GM21447 (cell line): ENCODE data around the gene CHPT1.
"Not testable (repeated sequence)": the region's sequence is repeated elsewhere in the genome, so short reads cannot be mapped to it uniquely, and the experiment has no call there.

Experiments
- ATAC-seq: cut with Tn5 transposase; IDR thresholded peaks from one replicate; pipeline ENCODE4 v1.9.1; 2021; ENCODE audit not compliant: unreplicated experiment

CHPT1 gene

GRCh38 chr12:101719566-101719965 is 22.1 kb downstream of the CHPT1 start:
- ATAC-seq = no peak

GRCh38 chr12:101720118-101720517 is 22.7 kb downstream of the CHPT1 start:
- ATAC-seq = no peak

- no peak for ATAC-seq
Observed at GRCh38 chr12:101722392-101722791, 25.0 kb downstream of the CHPT1 start.

GRCh38 chr12:101727098-101727497 is 29.7 kb downstream of the CHPT1 start:
- ATAC-seq = no peak

- ATAC-seq = no peak
Observed at GRCh38 chr12:101729842-101730241, 32.4 kb downstream of the CHPT1 start.

GRCh38 chr12:101732318-101732717 is 34.9 kb downstream of the CHPT1 start:
- no peak for ATAC-seq

- no peak for ATAC-seq
Observed at GRCh38 chr12:101733166-101733565, 35.7 kb downstream of the CHPT1 start.

GRCh38 chr12:101734482-101734881 is 37.0 kb downstream of the CHPT1 start:
- not testable (repeated sequence) for ATAC-seq

GRCh38 chr12:101737476-101737875 is 40.0 kb downstream of the CHPT1 start:
- no peak for ATAC-seq

- ATAC-seq = no peak
Observed at GRCh38 chr12:101738920-101739665, 41.7 kb downstream of the CHPT1 start, which contains the start of gene SYCP3. TSS of gene SYCP3 (minus strand) at chr12:101739462. CDS start at chr12:101737935, 1,527 bp downstream.

GRCh38 chr12:101740566-101740965 is 43.1 kb downstream of the CHPT1 start:
- no peak for ATAC-seq

GRCh38 chr12:101740980-101741379 is 43.5 kb downstream of the CHPT1 start:
- no peak for ATAC-seq

- peak; percentile 3 for ATAC-seq
Observed at GRCh38 chr12:101743242-101743641, 45.8 kb downstream of the CHPT1 start.

GRCh38 chr12:101743724-101744472 is 46.5 kb downstream of the CHPT1 start:
- peak; percentile 98 for ATAC-seq

GRCh38 chr12:101745481-101745880 is 48.0 kb downstream of the CHPT1 start:
- ATAC-seq = no peak

- no peak for ATAC-seq
Observed at GRCh38 chr12:101746196-101746595, 48.8 kb downstream of the CHPT1 start.

GRCh38 chr12:101746661-101747060 is 49.2 kb downstream of the CHPT1 start:
- no peak for ATAC-seq

GRCh38 chr12:101747697-101748096 is 50.3 kb downstream of the CHPT1 start:
- no peak for ATAC-seq

GRCh38 chr12:101748907-101749306 is 51.5 kb downstream of the CHPT1 start:
- no peak for ATAC-seq

GRCh38 chr12:101749657-101750056 is 52.2 kb downstream of the CHPT1 start:
- ATAC-seq = no peak

- no peak for ATAC-seq
Observed at GRCh38 chr12:101750152-101750551, 52.7 kb downstream of the CHPT1 start.

- no peak for ATAC-seq
Observed at GRCh38 chr12:101759396-101760047, 62.1 kb downstream of the CHPT1 start.
